Measurements from ENCODE around the gene PRG2.

Gene PRG2

DNA sequence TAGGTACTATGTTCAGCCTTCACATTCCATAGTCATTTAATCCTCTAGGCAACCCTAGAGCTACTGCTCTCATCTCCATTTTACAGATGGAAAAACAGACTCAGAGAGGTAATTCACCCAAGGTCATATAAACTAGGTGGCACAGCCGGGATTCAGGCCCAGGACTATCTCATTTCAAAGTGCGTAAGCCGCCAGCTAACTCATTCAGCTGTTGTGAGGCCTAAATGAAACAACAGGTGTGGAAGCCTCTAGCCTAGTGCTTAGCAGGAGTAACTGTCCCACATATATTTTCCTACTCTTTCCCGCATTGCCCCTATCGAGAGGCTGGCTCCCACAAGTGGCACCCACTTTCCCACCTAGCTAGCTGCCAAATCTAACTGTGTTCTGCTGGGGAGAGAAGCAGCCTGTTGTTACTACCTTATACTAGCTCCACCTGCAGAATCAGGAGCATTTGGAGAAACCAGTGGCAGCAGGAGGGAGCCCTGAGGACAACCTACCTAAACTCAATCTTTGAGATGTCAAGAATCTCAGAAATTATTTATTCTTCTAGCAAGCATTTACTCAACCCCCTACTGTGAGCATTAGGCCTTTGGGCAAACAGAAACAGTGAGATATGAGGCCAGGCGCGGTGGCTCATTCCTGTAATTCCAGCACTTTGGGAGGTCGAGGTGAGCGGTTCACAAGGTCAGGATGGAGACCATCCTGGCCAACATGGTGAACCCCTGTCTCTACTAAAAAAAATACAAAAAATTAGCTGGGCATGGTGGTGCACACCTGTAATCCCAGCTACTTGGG lies 30.4 kb downstream of the PRG2 start:
- no peak for TF ChIP-seq ZNF274 (IDR thresholded peaks at IDR 0.05; ENCODE audit: low read depth, low read length)
- H3K4me3 ChIP-seq (ENCODE audit: low read length), result no peak overlapping the region

DNA sequence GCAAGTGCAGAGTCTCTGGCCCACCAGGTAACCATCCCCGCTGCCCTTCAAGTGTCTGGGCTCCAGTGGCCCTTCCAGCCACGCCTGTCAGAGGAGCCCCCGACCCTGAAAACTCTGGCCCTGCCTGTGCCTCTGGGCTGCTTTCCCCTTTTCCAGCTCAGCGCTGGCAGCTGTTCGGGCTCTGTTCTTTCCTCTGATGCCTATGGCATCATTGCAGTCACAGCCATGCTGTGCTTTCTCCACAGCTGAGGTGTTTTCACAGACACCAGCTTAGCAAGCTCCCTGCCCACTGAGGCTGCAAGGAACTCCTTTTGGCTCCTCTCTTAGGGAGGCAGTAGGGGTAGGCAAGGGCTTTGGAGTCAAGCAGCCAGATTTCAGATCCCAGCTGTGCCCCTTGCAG lies 31.1 kb downstream of the PRG2 start:
- no peak overlapping the region for H3K4me3 ChIP-seq (ENCODE audit: low read length)
- no peak for TF ChIP-seq ZNF274 (IDR thresholded peaks at IDR 0.05; ENCODE audit: low read depth, low read length)

DNA sequence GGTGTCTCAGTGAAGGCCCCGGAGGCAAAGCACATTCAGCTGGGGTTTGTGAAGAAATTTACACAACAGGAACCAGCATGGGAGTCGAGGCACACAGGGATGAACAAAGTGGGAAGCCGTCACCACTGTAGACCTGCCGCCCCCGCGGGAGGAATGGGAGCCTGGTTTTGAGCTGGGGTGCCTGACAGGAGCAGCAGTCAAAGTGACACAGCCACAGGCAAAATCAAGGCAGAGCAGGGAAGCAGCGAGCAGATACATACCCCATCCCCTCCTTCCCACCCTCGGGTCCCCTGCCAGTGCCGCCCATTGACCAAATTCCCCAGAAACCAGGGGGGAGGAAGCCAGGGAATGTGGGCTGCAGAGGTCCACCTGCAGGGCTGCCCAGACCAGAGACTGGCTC lies 31.5 kb downstream of the PRG2 start:
- TF ChIP-seq ZNF274 (IDR thresholded peaks at IDR 0.05; ENCODE audit: low read depth, low read length), result no peak

DNA sequence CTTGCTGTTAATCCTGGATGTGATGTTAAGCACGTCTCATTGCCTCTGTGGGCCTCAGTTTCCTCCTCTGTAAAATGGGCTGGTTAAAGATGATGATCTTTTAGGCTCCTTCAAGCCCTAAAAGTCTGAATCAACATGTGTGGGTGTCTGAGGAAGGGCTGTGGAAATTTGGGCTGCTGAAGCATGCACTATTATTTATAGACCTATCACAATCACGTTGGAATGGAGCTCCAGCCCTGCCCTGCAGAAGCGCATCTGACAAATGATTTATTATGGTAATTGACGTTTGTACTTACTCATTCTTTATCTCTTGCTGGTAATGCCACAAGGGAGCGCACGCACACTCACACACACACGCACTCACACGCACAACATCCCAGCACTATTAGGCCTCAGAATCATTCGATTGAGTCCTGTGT lies 31.9 kb downstream of the PRG2 start:
- no peak for TF ChIP-seq ZNF274 (IDR thresholded peaks at IDR 0.05; ENCODE audit: low read depth, low read length)
- no peak overlapping the region for H3K4me3 ChIP-seq (ENCODE audit: low read length)

More for the DNA sequence above, 31.5 kb downstream of the PRG2 start:
- H3K4me3 ChIP-seq (ENCODE audit: low read length), result no peak overlapping the region

DNA sequence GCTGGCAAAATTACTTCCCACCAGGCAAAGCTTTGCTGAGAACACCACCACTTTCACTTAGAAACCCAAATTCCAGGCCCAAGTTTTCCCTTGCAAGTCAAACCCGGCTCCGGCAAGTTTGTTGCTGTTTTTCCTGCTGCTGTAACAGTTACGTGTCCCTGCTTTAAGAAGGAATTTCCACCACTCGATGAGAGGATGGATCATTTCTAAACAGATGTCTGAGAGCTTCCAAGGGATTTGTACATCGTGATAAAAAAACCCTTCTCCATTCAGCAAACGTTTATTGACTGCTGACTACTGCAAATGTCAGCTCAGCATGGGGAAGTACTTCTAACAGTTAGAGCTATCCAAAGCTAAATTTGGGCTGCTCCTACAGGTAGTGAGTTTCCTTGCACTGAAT lies 32.6 kb downstream of the PRG2 start:
- H3K4me3 ChIP-seq (ENCODE audit: low read length), result no peak overlapping the region
- no peak for TF ChIP-seq ZNF274 (IDR thresholded peaks at IDR 0.05; ENCODE audit: low read depth, low read length)

DNA sequence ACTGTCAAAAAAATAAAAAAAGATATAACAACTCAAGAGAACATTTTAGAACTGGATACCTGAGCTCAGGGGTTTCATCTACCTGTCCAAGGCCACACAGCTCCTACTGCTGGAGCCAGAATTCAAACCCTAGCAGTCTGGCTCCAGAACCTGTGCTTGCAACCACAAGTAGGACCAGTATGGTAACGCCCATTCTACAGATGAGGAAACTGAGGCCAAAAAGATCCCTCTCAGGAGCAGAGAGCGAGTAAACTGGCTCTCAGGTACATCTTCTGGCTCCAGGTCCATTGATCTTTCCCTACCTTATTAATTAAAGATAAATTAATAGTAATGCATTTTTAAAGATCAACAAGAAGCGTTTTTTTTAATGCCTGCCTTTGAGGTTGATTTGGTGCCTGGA lies 33.1 kb downstream of the PRG2 start:
- no peak for TF ChIP-seq ZNF274 (IDR thresholded peaks at IDR 0.05; ENCODE audit: low read depth, low read length)
- no peak overlapping the region for H3K4me3 ChIP-seq (ENCODE audit: low read length)

DNA sequence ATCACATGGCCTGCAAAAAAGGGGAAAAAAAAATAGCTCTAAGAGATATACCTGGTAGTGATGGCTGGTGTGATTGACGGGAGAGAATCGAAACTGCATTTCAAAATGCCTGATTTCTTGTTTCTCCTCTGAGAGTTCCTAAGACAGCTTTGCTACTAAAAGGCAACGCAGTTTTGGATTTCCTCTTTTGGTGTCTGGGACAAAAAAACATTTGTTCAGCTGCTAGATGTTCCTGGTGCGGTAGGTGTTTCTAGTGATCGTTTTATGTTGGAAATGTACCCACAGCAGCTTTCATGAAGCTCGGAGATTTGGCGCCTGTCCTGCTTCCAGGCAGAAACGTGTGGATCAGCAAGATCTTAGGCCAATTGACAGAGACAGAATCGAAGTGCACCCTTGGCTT lies 34.2 kb downstream of the PRG2 start:
- no peak overlapping the region for H3K4me3 ChIP-seq (ENCODE audit: low read length)

DNA sequence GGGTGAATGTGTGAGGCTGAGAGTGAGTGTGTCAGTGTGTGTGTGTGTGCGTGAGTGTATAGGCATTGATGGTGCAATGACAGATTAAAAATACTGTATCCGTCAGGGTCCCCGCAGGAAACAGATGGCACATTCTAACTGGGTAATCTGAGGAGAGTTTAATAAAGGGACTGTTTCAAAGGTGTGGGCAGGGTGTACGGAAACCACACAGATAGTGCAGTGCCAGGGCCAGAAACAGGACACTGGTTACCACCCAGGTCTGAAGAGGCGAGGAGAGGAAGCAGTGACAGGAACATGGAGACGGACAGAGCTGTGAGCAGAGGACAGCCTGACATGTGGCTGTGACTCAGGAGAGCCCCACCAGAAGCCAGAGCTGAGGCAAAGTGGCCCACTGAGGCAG lies 35.8 kb downstream of the PRG2 start:
- no peak for TF ChIP-seq ZNF274 (IDR thresholded peaks at IDR 0.05; ENCODE audit: low read depth, low read length)
- H3K4me3 ChIP-seq (ENCODE audit: low read length), result no peak overlapping the region

More for the DNA sequence above, 34.2 kb downstream of the PRG2 start:
- TF ChIP-seq ZNF274 (IDR thresholded peaks at IDR 0.05; ENCODE audit: low read depth, low read length), result no peak

DNA sequence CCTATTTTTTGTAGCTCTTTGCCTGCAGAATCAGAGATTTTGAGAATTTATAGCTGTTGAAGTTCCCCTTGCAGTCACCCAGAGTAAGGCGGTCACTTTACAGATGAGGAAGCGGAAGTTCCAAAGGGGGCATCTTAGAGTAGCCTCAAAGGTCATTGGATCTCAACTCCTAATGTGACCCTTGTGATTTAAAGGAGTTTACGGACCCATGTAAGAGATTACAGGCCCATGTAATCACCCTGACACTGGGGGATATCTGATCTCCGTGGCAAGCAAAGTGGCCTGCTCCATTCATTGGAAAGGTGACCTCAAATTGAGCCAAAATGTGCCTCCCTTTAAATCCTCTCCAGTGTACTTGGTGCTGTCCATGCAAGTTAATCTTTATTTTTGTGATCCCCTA lies 36.6 kb downstream of the PRG2 start:
- no peak overlapping the region for H3K4me3 ChIP-seq (ENCODE audit: low read length)
- TF ChIP-seq ZNF274 (IDR thresholded peaks at IDR 0.05; ENCODE audit: low read depth, low read length), result no peak

DNA sequence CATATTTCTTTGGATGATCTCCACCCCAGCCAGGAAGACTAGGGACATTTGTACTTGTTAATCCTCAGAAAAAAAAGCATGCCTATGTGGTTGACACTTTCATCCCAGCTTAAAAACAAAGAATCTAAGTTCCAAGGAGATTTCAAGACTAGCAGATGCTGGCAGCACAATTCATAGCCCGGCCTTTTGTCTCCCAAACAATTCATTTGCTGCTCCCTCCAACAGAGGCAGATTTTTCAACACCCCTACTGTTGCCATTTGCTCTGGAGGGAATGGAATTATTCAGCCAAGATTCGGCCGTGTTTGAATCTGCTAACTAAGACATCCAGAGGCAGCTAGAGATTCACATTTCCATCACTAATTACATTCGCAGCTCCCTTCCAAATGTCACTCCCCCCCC lies 37.0 kb downstream of the PRG2 start:
- TF ChIP-seq ZNF274 (IDR thresholded peaks at IDR 0.05; ENCODE audit: low read depth, low read length), result no peak
- no peak overlapping the region for H3K4me3 ChIP-seq (ENCODE audit: low read length)

DNA sequence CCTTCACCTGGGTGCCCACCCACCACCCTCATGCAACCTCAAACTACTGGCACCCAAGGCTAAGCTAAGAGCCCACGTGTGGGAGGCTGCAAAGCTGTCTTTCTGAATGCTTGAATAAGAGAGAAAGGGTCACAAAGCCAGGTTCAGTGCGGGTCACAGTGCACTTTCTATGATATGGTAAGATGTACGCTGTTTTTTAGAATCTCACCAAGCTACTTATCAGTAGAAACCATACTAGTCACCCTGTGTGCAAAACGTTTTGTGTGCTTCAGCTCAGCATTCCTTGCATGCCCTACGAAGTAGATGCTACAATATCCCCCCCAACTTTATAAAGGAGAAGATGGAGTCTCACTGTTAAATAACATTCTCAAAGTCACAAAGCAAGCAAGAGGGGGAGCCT lies 37.4 kb downstream of the PRG2 start:
- TF ChIP-seq ZNF274 (IDR thresholded peaks at IDR 0.05; ENCODE audit: low read depth, low read length), result no peak
- no peak overlapping the region for H3K4me3 ChIP-seq (ENCODE audit: low read length)

DNA sequence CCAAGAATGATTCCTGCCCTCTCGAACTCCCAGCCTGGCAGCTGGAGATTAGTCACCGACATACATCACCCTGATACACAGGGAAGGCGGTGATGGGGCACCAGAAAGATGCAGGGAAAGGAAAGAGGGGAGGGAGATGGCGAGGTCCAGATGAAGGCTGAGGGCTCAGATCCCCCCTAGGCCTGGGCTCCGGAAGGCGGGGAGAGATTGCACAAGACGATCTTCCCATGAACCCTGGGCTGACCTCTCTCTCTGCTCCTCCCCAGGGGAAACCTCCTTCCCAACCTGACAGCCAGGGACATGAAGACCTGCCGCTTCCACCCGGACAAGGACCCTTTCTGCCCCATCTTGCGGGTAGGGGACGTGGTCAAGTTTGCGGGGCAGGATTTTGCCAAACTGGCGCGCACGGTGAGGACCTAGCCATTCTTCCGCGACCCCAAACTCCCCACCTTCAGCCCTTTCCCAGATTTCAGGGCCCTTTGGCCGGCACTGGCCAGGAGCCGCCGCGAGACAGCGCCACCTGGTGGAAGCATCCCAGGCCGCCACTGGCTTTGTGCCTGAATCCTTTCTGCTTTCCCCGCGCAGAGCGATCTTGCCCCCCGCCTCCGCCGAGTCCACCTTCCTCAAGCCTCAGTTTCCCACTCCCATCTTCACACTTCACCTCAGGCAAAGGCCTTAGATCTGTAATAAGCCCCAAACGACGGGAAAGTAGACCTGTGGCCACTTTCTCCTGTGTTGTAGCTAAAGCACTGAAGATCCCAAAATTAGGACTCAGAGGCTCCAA lies 40.8 kb downstream of the PRG2 start:
- TF ChIP-seq ZNF274 (IDR thresholded peaks at IDR 0.05; ENCODE audit: low read depth, low read length), result no peak
- H3K4me3 ChIP-seq (ENCODE audit: low read length), result no peak overlapping the region

DNA sequence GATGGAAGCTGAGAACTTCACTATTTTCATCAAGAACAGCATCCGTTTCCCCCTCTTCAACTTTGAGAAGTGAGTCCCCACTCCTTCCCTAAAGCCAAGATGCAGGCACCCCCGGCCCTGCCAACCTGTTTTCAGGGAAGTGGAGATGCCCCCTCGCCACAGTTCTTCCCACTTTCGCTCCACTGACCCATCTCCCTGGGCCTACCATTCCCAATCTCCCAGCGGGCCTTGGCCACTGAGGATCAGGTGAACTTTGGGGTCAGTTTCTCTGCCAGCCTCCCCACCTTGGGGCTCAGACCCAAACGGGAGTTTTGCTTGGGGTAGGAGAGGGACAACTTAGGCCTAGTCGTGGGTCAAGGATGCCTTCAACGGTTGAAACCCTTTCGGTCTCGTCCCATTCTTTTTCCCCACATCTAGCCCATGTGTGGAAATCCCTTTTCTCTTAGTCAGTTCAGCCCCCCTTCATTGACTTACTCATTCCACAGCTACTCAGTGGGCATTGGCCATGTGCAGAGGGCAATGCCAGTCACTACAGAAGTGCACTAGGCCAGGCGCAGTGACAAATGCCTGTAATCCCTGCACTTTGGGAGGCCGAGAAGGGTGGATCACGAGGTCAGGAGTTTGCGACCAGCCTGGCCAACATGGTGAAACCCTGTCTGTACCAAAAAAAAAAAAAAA lies 41.7 kb downstream of the PRG2 start:
- no peak overlapping the region for H3K4me3 ChIP-seq (ENCODE audit: low read length)
- TF ChIP-seq ZNF274 (IDR thresholded peaks at IDR 0.05; ENCODE audit: low read depth, low read length), result no peak

DNA sequence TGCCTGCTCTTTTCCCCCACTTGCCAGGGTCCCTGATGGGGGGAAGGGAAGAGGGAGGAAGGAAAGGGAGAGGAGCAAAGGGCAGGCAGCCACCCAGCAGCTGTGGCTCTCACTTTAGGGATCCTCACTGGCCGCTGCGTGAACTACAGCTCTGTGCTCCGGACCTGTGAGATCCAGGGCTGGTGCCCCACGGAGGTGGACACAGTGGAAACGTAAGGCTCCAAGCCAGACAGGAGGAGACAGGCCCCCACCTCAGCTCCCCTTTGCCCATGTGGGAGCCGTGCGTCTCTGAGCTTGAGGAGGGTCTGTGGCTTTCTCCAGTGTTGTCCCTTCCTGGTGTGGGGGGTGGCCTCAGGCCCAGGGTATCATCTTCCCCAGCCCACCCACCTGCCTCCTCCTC lies 42.4 kb downstream of the PRG2 start:
- no peak for TF ChIP-seq ZNF274 (IDR thresholded peaks at IDR 0.05; ENCODE audit: low read depth, low read length)

DNA sequence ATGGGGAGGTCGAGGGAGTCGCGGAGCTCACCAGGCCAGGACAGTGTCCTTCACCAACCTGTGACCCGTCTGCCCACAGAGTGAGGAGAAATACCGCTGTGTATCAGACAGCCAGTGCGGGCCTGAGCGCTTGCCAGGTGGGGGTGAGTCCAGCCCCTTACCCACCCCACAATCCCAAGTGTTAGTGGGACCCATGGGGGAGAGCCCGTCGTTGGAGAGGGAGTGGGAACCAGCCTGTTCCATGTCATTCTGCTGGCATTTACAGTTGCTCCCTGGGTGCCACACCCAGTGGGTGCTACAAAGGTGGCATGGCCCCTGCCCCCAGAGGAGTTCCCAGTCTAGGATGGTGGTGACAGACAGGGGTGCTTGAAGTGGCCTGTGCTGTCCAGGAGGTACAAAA lies 43.1 kb downstream of the PRG2 start:
- H3K4me3 ChIP-seq (ENCODE audit: low read length), result no peak overlapping the region
- no peak for TF ChIP-seq ZNF274 (IDR thresholded peaks at IDR 0.05; ENCODE audit: low read depth, low read length)

More for the DNA sequence above, 42.4 kb downstream of the PRG2 start:
- no peak overlapping the region for H3K4me3 ChIP-seq (ENCODE audit: low read length)
